HG02678 (cell line): ENCODE data around the gene BSN.

ENCODE experiments used
- ATAC-seq: cut with Tn5 transposase; IDR thresholded peaks from one replicate; pipeline ENCODE4 v1.9.1; 2021; ENCODE audit warnings: mild to moderate bottlenecking, moderate library complexity; ENCODE audit not compliant: unreplicated experiment

The BSN gene

GRCh38 chr3:49553692-49554632 lies at the start of gene BSN:
TSS of gene BSN (plus strand) at chr3:49554477. CDS start at chr3:49554603, 126 bp downstream.
- ATAC-seq: peak; percentile 89

- no peak for ATAC-seq
Measured at GRCh38 chr3:49506906-49507305, 47.4 kb upstream of the BSN start.

- ATAC-seq: no peak
Measured at GRCh38 chr3:49509028-49509561, 45.2 kb upstream of the BSN start.

GRCh38 chr3:49511639-49512038 lies 42.6 kb upstream of the BSN start:
- no peak for ATAC-seq

- no peak for ATAC-seq
Measured at GRCh38 chr3:49512781-49513355, 41.4 kb upstream of the BSN start.

GRCh38 chr3:49513494-49514124 lies 40.7 kb upstream of the BSN start:
- no peak for ATAC-seq

GRCh38 chr3:49518016-49518415 lies 36.3 kb upstream of the BSN start:
- no peak for ATAC-seq

- no peak for ATAC-seq
Measured at GRCh38 chr3:49518441-49518840, 35.8 kb upstream of the BSN start.

GRCh38 chr3:49519296-49519695 lies 35.0 kb upstream of the BSN start:
- no peak for ATAC-seq

GRCh38 chr3:49519916-49520385 lies 34.3 kb upstream of the BSN start:
- no peak for ATAC-seq

- no peak for ATAC-seq
Measured at GRCh38 chr3:49523756-49524747, 30.2 kb upstream of the BSN start.

- no peak for ATAC-seq
Measured at GRCh38 chr3:49529567-49529966, 24.7 kb upstream of the BSN start.

- ATAC-seq: no peak
Measured at GRCh38 chr3:49530231-49530630, 24.0 kb upstream of the BSN start.

- no peak for ATAC-seq
Measured at GRCh38 chr3:49530701-49531100, 23.6 kb upstream of the BSN start.

- ATAC-seq: no peak
Measured at GRCh38 chr3:49531218-49531617, 23.1 kb upstream of the BSN start.

- no peak for ATAC-seq
Measured at GRCh38 chr3:49531715-49532114, 22.6 kb upstream of the BSN start.

- ATAC-seq: no peak
Measured at GRCh38 chr3:49533031-49533430, 21.2 kb upstream of the BSN start.

GRCh38 chr3:49533786-49534519 lies 20.3 kb upstream of the BSN start:
- ATAC-seq: no peak

GRCh38 chr3:49534581-49535441 lies 19.5 kb upstream of the BSN start:
- ATAC-seq: no peak
